Stimulated activated CD4-positive, alpha-beta T cell treated with anti-CD3 and anti-CD28 coated beads, Interleukin-12 subunit alpha, Interleukin-12 subunit beta, amount 100 ng/mL, for 24 hours (primary cell): ENCODE measurements around the gene TCF19.
"Not testable (repeated sequence)": the region's sequence is repeated elsewhere in the genome, so short reads cannot be mapped to it uniquely, and the experiment has no call there.

Experiments
- DNase-seq, 2 experiments: peaks; one replicate each; pipeline ENCODE4 v3.0.0-alpha.2; 2020; ENCODE audit warnings: low read depth in 2 of 2

Gene TCF19

DNA sequence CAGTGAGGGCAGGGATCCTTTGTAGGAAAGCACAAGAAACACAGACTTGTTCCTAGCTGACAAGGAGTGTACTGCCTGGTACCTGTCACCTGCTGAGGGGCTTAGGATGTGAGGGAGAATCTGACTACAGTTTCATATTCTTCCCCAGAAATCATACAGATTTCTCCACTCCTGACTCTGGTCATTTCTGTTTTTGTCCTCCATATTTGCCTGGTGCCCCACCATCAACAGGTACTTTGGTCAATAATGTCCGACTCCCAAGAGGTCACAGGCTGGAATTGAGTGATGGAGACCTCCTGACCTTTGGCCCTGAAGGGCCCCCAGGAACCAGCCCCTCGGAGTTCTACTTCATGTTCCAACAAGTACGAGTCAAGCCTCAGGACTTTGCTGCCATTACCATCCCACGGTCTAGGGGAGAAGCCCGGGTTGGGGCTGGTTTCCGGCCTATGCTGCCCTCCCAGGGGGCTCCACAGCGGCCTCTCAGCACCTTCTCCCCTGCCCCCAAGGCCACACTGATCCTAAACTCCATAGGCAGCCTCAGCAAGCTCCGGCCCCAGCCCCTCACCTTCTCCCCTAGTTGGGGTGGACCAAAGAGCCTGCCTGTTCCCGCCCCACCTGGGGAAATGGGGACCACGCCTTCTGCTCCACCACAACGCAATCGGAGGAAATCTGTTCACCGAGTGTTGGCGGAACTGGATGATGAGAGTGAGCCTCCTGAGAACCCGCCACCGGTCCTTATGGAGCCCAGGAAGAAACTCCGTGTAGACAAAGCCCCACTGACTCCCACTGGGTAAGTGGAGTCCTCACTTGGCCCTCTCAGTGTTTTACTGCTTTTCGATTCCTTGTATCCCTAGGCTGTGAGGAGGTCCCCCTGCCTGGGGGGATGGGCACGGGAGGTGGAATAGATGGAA, 3.1 kb downstream of the TCF19 start:
- DNase-seq = no peak

DNA sequence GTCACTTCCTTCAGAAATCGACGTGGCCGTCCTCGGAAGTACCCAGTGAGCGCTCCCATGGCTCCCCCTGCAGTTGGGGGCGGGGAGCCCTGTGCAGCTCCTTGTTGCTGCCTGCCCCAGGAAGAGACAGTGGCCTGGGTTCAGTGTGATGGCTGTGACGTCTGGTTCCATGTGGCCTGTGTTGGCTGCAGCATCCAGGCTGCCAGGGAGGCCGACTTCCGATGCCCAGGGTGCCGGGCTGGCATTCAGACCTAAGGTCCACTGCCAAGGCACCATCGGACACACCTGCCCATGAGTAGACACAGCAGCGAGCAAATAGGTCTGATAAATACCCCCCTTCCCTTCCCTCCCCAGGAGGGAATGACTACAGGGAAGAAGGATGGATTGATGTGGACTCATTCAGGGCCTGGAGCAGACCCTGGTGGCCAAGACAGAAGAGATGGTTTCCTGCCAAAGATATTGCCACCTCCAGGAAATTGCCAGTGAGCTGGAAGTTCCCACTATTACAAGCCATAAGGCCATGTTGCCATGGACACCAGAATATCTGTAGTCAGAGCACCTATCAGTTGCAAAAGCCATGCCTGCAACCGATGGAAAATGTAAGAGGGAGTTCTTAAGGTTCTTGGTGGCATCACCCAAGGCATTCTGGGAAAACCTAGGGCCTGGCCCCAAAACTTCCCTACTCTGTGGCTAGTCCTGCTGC, 4.2 kb downstream of the TCF19 start:
- DNase-seq = no peak

- DNase-seq = no peak
These were observed 5.5 kb downstream of the TCF19 start for GRCh38 chr6:31163922-31164321.

DNA sequence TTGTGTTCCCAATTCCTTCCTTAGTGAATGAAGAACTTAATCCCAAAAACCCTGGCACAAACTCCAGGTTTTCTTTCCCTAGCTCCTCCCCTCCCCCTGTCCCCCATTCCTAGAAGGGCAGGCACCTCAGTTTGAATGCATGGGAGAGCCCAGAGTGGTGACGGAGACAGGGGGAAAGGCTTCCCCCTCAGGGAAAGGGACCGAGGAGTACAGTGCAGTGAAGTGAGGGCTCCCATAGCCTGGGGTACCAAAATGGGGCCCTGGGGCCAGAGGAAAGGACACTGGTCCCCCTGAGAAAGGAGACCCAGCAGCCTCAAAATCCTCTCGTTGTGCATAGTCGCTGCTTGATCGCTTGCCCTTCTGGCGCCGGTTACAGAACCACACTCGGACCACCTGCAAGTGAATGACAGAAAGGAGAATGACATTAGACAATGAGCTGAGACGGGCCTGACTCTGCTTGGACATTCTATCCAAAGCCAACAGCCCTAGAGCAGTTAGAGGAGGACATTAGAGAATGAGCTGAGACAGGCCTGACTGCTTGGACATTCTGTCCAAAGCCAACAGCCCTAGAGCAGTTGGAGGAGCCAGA, 6.2 kb downstream of the TCF19 start:
- not testable (repeated sequence) for DNase-seq

GRCh38 chr6:31165064-31165832, 6.9 kb downstream of the TCF19 start:
- not testable (repeated sequence) for DNase-seq

GRCh38 chr6:31165986-31166385, 7.6 kb downstream of the TCF19 start:
- DNase-seq = no peak

DNA sequence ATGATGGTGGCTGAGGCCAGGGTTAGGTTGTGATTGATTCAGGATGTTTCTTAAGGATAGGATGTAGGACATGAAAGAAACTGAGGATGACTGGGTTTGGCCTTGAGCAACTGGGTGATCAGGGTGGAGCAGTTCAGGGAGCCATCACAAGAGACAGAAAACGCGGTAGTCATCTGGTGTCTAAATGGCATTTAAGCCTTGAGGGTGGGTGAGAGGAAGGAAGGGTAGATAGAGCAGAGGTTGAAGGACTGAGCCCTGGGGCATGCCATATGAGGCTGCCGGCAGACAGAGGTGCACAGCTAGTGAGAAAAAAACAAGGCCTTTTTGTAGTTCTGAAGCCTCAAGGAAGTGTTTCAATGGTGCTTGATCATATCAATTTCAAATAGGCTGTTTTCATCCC, 10.2 kb downstream of the TCF19 start:
- no peak for DNase-seq

DNA sequence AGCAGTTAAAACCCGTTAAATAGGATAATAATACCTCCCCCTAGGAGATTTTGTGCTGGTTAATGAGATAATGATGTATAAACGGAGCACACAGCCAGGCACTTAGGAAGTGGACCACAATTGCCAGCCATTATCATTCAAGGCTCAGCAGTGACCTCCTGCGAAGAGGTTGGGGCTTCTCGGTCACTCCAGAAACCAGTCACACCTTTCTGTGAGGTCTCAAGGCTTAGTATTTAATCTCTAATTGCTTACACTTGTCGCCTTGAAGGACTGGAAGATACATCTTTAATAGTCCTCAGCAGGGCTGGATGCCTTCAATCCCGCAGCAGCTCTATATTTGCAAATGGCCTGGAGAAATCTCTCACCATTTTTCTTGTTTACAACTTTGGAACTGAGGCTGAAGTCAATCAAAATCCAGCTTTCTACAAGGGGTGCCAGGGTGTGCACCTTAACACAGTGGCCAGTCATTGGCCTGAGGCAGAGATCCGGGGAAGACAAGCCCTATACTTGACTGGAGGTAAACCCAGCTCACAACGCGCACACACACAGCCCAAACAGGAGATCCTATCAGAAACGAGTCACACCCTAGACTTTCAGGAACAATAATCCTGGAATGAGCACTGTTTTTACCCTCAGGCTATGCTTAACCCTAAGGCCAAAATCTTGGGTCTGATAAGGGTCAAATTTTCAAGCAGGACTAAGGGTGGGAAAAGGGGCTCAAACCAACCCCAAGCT, 10.9 kb downstream of the TCF19 start:
- DNase-seq = no peak

DNA sequence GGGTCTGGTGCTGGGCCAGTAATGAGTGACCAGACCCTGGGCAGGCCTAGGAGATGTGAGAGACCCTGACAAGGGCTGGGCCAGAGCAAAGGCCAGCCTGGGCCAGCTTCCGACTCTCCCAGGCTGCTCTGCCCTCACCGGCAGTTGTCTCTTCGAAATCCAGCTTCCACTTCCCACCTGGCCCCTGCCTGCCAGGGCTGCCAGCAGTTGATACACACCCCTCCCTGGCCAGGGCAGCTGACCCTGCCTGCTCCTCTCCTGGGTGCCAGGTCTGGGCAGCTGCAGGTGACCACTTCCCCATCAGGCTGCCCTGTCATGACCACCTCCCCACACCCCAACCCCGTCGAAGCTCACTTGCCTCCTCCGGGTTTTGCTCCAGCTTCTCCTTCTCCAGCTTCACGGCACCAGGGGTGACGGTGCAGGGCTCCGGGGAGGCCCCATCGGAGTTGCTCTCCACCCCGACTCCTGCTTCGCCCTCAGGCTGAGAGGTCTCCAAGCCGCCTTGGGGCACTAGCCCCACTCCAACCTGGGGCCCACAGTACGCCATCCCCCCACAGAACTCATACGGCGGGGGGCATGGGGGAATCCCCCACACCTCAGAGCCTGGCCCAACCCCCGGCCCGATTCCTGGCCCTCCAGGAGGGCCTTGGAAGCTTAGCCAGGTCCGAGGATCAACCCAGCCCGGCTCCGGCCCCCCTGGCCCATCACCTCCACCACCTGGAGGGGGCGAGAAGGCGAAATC, 11.6 kb downstream of the TCF19 start:
- DNase-seq = not testable (repeated sequence)

DNA sequence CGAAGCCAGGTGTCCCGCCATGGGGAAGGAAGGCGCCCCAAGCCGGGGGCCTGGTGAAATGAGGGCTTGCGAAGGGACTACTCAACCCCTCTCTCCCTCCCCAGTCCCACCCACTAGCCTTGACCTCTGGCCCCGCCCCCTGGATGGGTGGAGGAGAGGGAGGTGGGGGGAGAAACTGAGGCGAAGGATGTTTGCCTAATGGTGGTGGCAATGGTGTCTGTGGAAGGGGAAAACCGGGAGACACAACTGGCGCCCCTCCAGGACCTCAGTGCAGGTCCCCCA, 12.2 kb downstream of the TCF19 start, which contains the start of gene POU5F1:
TSS of gene POU5F1 (minus strand) at position 83 of the 282 bp plus-strand sequence. CDS start at position 21, 62 bp downstream.
- no peak for DNase-seq

DNA sequence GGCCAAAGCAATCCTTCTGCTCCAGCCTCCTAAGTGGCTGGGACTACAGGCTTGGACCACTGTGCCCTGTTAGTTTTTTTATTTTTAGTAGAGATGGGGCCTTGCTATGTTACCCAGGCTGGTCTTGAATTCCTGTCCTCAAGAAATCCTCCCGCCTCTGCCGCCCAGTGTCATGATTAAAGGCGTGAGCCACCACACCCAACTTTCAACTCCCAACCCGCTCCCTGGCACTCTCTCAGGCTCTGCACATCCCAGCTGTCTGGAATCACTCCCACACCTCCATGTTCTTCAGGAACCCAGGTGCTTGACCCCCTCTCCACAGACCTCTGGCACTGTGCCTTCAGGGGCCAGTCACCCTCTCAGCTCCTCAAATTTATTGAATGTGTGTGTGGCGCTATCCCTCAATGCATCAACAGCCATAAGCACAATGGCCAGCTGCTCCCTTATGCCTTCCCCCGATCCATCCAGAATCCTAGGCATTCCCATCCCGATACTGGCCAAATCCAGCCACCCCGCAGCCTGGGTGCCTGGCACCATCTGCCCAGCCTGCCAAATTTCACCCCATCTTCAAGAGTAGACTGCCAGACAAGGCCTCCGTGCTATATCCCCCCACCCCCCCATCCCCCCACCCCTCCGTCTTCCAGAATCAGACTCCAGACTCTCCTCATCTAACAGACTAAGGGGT, 12.7 kb downstream of the TCF19 start:
- DNase-seq = no peak

- no peak for DNase-seq
These were observed 13.8 kb downstream of the TCF19 start for GRCh38 chr6:31171931-31172905.

DNA sequence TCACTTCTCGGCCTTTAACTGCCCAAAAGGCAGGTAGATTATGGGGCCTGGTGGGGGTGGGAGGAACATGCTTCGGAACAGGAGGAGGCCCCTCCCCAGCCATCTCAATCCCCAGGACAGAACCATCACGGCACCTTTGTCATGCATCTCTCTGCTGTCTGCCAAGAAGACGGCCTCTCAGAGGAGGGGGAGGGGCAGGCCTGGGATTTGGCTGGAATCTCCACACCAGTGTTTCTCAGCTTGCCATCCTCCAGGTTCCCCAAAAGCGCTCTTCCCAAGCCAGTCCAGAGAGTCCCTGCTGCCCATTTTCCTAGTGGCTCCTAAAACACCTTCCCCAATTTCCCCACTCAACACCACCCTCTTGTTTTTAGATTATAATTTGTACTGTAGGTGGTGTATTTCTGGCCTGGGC, 14.6 kb downstream of the TCF19 start:
- DNase-seq = no peak

DNA sequence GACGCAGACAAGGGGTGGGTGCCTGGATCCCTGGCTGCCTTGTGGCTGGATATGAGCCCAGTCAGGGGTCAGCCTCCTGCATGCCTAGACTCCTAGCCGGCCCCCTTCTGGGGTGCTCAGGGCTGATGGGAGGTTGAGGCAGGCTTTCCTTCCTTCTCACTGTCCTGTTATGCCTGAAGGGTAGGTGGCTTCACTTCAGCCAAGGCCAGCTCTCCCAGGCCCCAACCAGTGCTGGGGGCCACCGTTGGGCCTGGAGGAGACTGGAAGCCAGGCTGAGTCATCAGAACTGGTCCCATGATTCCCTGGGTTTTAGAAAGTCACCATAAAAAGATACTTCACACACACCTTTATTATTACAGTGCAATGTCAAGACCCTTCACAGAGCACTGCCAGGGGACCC, 15.0 kb downstream of the TCF19 start:
- no peak for DNase-seq

DNA sequence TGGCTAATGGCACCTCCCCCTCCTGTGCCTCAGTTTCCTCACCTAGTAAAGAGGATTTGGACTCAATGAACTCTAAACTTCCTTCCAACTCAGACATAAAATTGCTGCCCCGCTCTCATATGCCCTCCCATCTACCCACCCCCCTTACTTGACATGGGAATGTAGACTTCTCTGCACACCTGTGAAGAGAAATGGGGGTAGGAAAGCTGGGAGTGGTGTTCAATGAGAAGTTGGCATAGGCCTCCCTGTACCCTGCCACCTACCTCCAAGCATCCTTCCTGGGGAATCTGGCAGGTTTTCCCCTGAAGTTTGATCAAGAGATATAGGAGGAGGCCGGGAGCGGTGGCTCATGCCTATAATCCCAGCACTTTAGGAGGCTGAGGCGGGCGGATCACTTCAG, 16.0 kb downstream of the TCF19 start:
- no peak for DNase-seq

- no peak for DNase-seq
These were observed 17.6 kb downstream of the TCF19 start for GRCh38 chr6:31175971-31176370.

DNA sequence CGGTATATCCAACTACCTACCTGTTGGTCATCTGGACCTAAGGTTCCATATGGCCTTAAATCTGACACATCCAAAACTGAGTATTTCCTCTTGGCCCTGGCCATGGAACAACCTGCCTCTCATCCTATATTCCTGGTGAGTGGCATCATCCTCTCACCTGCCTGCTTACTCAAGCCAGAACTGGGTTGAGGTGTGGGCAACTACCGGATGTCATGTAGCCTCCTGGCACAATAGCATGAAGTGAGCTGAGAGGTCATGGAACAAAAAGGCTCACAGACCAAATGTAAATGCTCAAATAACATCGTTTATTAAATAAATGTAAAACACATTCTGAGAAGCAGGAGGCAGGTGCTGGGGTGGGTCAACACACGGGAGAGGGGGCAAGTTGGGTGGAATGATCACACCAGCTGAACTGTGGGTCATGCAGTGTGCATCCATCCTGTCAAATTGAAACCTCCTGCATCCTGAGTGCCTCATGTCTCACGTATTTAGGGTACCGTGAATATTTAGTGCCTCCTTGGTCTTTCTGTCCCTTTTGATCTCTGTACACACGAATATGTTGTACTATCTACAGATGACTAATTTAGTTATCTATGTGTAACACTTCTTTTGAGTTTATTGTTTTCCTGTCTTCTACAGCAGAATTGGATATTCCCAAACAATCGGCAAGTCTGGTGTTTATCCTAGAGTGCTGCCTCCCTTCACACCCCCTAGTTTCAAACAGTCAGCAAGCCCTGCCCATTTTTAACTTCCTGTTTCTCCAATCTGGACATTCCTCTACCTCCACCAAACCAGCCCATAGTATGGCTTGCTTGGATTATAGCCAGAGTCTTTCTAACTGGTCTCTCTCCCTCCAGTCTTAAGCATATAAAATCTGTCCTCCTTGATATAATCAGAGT, 20.0 kb downstream of the TCF19 start:
- no peak for DNase-seq

- no peak for DNase-seq
These were observed 20.6 kb downstream of the TCF19 start for GRCh38 chr6:31179042-31179386.
